NCI-H774 (cell line): ENCODE measurements around the gene LHFPL3.
A peak's percentile ranks its signal among the peaks of the same experiment; 100 is the strongest.

ENCODE experiments used
- DNase-seq: peaks from one replicate; lab custom pipeline; 2025; lab: John Stamatoyannopoulos, UW

The LHFPL3 gene

GRCh38 chr7:104848138-104848990 lies 520.0 kb downstream of the LHFPL3 start:
- DNase-seq: peak; percentile 18

- no peak for DNase-seq
These were observed 522.0 kb downstream of the LHFPL3 start for GRCh38 chr7:104850374-104850773.

- DNase-seq: no peak
These were observed 522.9 kb downstream of the LHFPL3 start for GRCh38 chr7:104851268-104851667.

GRCh38 chr7:104852386-104852785 lies 524.0 kb downstream of the LHFPL3 start:
- no peak for DNase-seq

- DNase-seq: no peak
These were observed 527.5 kb downstream of the LHFPL3 start for GRCh38 chr7:104855861-104856260.

- DNase-seq: no peak
These were observed 529.3 kb downstream of the LHFPL3 start for GRCh38 chr7:104857458-104858425.

- DNase-seq: no peak
These were observed 531.5 kb downstream of the LHFPL3 start for GRCh38 chr7:104859754-104860426.

- no peak for DNase-seq
These were observed 533.5 kb downstream of the LHFPL3 start for GRCh38 chr7:104861729-104862390.

- no peak for DNase-seq
These were observed 534.3 kb downstream of the LHFPL3 start for GRCh38 chr7:104862719-104863118.

- DNase-seq: no peak
These were observed 545.0 kb downstream of the LHFPL3 start for GRCh38 chr7:104873401-104873800.

- no peak for DNase-seq
These were observed 550.2 kb downstream of the LHFPL3 start for GRCh38 chr7:104878577-104878976.

- no peak for DNase-seq
These were observed 554.9 kb downstream of the LHFPL3 start for GRCh38 chr7:104883248-104883717.

- peak; percentile 58 for DNase-seq
These were observed 555.5 kb downstream of the LHFPL3 start for GRCh38 chr7:104883718-104884452.

GRCh38 chr7:104886651-104887050 lies 558.2 kb downstream of the LHFPL3 start:
- DNase-seq: no peak

GRCh38 chr7:104890216-104890615 lies 561.8 kb downstream of the LHFPL3 start:
- no peak for DNase-seq

- DNase-seq: no peak
These were observed 563.5 kb downstream of the LHFPL3 start for GRCh38 chr7:104891949-104892348.

GRCh38 chr7:104894314-104894713 lies 565.9 kb downstream of the LHFPL3 start:
- no peak for DNase-seq

- DNase-seq: no peak
These were observed 566.5 kb downstream of the LHFPL3 start for GRCh38 chr7:104894726-104895521.

GRCh38 chr7:104895522-104896236 lies 567.3 kb downstream of the LHFPL3 start:
- no peak for DNase-seq
